ENCODE measurements around the gene TBCC.
A peak's percentile ranks its signal among the peaks of the same experiment; 100 is the strongest.
"Not testable (repeated sequence)": the region's sequence is repeated elsewhere in the genome, so short reads cannot be mapped to it uniquely, and the experiment has no call there.

The TBCC gene

DNA sequence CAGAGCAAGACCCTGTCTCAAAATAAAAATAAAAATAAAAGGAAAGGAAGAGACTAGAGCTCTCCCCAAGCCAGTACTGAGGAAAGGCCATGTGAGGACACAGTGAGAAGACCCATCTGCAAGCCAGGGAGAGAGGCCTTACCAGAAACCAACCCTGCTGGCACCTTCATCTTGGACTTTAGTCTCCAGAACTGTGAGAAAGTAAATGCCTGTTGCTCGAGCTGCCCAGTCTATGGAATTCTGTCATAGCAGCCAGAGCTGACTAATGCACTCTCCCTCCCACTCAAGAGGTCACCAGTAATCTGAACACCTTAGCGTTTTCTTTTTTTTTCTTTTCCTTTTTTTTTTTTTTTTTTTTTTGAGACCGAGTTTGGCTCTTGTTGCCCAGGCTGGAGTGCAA is 16.2 kb downstream of the TBCC start:
- DNase-seq (ENCODE audit: low read depth) = peak; percentile 31

- no peak for DNase-seq (ENCODE audit: low read depth)
These were observed 18.3 kb downstream of the TBCC start for GRCh38 chr6:42727627-42728026.

DNA sequence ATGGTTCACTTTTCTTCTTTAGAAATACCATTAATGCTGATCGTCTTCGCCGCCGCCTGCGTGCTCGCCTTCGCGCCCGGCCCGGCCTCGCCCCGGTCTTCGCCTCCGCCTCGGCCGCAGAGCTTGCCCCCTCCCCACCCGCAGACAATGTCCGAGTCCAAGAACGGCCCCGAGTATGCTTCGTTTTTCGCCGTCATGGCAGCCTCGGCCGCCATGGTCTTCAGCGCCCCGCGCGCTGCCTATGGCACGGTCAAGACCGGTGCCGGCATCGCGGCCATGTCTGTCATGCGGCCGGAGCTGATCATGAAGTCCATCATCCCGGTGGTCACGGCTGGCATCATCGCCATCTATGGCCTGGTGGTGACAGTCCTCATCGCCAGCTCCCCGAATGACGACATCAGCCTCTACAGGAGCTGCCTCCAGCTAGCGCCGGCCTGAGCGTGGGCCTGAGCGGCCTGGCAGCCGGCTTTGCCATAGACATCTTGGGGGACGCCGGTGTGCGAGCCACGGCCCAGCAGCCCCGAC is 18.8 kb downstream of the TBCC start:
- DNase-seq (ENCODE audit: low read depth) = peak; percentile 24

GRCh38 chr6:42726485-42727086 is 19.3 kb downstream of the TBCC start:
- DNase-seq (ENCODE audit: low read depth) = peak; percentile 92

- DNase-seq (ENCODE audit: low read depth) = no peak
These were observed 19.9 kb downstream of the TBCC start for GRCh38 chr6:42726026-42726425.

DNA sequence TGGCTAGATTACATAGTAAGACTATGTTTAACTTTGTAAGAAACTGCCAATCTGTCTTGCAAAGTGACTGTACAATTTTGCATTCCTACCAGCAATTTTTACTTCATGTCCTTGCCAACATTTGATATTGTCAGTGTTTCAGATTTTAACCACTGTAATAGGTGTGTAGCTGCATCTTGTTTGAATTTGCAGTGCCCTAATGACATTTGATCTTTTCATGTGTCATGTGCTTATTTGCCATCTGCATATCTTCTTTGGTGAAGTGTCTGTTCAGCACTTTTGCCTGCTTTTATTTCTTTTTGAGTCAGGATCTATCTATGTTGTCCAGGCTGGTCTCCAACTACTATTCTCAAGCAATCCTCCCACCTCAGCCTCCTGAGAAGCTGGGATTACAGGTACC is 21.1 kb downstream of the TBCC start:
- DNase-seq (ENCODE audit: low read depth) = no peak

DNA sequence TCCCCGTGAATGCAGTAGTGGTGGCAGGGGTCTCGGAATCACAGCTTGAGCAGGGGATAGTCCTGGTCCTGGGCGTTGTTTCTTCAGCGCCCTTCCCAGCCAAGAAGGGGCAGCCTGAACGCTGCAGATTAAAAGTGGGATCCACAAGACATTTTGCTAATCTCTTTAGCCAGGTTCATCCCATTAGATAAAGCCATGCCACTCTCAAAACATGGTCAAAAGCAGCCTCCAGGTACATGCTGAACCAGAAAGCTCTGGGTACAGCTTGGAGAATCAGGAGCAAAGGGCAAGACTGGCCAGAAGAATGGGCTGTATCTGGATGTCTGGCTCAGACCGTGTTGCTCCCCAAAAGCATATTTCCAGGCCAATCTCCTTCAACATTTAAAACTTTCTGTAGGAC is 23.4 kb downstream of the TBCC start, which contains the start of gene PRPH2:
Gene PRPH2, minus strand, starts transcription at position 101 of the 400 bp plus-strand sequence. CDS start 263 bp downstream, outside the sequence.
- DNase-seq (ENCODE audit: low read depth) = no peak

- DNase-seq (ENCODE audit: low read depth) = peak; percentile 65
These were observed 25.2 kb downstream of the TBCC start for GRCh38 chr6:42720739-42721138.

DNA sequence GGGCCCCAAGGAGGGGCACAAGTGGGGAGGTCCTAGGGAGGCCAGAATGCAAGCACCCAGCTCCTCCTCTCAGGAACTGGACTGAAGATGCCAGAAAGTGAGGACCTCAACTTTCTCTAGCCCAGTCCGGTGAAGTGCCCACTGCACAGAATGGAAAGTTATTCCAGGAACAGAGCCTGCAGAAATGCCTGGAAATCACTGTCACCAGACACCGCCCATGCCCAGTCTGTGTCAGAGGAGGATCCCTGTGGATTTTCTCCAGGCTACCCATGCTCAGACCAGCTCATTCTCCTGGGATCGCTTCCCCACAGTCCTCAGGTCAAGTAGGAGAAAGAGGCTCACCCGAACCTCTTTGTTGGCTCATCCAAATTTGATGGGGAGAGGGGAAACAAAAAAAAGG is 30.0 kb downstream of the TBCC start:
- DNase-seq (ENCODE audit: low read depth) = no peak

DNA sequence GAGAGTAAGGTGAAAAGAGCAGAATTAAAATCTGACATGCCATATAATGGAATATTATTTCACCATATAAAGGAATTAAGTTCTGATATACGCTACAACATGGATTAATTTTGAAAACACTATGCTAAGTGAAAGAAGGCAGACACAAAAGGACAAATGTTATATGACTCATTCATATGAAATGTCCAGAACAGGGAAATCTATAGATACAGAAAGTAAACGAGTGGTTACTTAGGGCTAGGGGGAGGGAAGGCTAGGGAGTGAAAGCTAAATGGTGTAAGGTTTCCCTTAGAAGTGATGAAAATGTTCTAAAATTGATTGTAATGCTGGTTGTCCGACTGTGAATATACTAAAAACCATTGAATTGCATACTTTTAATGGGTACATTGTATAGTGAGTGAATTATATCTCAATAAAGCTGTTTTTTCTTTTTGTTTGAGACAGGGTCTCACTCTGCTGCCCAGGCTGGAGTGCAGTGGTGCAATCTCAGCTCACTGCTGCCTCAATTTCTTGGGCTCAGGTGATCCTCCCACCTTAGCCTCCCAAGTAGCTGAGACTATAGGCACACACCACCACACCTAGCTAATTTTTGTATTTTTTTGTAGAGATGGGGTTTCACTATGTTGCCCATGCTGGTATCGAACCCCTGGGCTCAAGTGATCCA is 31.7 kb downstream of the TBCC start:
- DNase-seq (ENCODE audit: low read depth) = peak; percentile 88

DNA sequence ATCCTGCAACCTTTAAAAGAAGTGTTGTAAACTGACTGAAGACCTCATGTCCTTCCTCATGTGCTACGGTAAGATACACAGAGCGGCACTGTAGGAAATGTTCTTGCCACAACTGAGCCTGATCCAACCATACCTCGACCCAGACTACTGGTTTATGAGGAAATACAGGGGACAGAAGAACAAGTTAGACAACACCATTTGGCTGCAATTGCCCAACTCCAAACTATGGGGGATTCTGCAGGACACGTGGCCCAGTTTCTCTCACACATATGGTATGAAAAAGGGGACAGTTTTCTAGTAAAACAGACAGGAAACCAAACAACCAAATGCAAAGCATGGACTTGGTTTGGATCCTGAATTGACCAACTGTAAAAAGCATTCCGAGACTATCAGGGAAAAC is 34.0 kb downstream of the TBCC start:
- DNase-seq (ENCODE audit: low read depth) = no peak

GRCh38 chr6:42710316-42710715 is 35.6 kb downstream of the TBCC start:
- DNase-seq (ENCODE audit: low read depth) = peak; percentile 81

DNA sequence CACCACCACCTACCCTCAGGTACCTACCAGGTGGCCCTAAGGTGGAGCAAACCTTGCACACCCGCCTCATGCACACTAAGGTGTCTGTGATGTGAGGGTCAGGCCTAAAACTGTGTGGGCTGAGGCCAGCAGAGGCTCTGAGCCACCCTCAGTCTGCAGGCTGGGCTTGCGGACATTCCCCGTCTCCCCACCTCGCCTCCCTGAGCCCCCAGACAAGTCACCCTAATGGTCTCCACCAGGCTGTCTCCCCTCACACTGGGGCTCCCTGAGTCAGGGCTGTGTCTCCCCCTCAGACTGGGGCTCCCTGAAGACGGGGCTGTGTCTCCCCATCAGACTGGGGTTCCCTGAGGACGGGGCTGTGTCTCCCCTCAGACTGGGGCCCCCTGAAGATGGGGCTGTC is 36.0 kb downstream of the TBCC start:
- DNase-seq (ENCODE audit: low read depth) = no peak

- DNase-seq (ENCODE audit: low read depth) = no peak
These were observed 37.8 kb downstream of the TBCC start for GRCh38 chr6:42708096-42708495.

GRCh38 chr6:42707595-42707994 is 38.3 kb downstream of the TBCC start:
- DNase-seq (ENCODE audit: low read depth) = no peak

DNA sequence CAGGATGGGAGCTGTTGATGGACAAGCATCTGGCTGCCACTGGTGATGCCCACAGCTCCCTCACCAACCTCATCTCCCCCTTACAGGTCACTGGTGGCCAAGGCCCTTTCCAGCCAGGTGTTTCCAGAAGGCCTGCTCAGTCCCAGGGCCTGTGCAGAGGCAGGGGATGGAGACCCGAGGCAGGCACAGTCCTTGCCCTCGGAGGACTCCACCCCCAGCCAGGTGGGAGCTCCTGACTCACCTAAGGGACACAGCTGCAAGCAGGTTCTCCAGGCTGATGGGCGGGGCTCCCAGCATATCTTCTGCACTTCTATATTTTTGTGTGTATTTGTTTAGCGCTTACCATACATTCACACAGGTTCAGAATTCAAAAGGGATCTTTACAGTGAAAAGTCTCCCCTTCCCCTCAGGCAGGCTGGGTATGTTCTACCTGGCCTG is 40.9 kb downstream of the TBCC start:
- DNase-seq (ENCODE audit: low read depth) = no peak

GRCh38 chr6:42704251-42704936 is 41.5 kb downstream of the TBCC start:
- no peak for DNase-seq (ENCODE audit: low read depth)

- DNase-seq (ENCODE audit: low read depth) = not testable (repeated sequence)
These were observed 43.1 kb downstream of the TBCC start for GRCh38 chr6:42702786-42703185.

DNA sequence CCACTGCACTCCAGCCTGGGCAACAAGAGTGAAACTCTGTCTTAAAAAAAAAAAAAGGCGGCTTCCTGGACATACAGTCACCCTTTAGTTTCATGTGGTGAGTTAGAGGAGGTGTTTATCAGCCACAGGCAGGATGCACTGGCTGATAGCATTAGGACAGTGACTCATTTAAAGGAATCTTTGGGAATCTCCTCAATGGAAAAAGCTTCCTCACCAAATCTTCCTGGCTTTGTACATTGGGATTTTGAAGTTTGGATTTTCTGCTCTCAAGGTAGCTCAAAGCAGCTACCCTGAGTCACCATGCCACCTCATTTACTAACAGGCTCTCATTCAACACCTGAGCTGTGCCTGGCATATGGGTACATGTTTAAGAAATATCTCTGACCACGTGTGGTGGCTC is 43.7 kb downstream of the TBCC start:
- peak; percentile 65 for DNase-seq (ENCODE audit: low read depth)

DNA sequence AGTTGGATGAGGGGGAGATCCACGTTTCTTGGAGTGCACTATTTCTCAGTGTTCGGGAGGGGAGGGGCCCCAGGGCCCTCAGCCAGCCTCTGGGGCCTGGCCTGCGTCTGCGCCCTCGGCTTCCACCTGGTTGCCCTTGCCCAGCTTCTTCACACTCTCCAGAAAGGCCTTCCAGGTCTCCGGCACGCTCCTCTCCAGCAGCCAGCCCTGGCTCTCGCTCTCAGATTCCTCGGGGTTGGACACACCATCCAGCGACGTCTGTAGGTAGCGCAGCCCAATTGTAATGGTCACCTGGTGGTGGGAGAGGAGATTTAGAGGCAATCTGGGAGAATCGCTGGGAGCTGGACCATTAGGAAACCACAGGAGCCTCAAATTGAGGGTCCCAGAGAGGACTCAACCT is 47.7 kb downstream of the TBCC start:
- no peak for DNase-seq (ENCODE audit: low read depth)

DNA sequence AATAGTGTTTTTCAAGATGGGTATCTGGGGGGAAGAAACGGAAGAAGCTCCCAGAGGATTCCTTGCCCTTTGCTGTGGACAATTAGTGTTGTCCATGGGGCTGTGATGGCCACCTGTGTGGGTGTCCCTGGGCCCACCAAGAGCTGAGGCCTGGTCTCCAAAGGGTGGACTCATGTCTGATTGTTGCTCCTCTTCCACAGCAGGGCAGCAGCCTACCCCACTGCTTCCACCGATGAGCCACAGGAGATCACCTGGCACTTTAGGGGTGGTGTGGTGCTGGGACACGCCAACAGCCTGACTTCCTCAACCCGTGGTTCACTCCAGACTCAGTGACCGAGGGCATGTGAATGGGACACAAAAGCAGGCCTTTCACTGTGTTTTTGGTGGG is 48.6 kb downstream of the TBCC start:
- no peak for DNase-seq (ENCODE audit: low read depth)

GRCh38 chr6:42696526-42697267 is 49.2 kb downstream of the TBCC start:
- DNase-seq (ENCODE audit: low read depth) = peak; percentile 76
